GM18505 (cell line): ENCODE measurements around the gene NUAK2.
A peak's percentile ranks its signal among the peaks of the same experiment; 100 is the strongest.
"Not testable (repeated sequence)": the region's sequence is repeated elsewhere in the genome, so short reads cannot be mapped to it uniquely, and the experiment has no call there.

ENCODE experiments used
- ATAC-seq: cut with Tn5 transposase; IDR thresholded peaks from one replicate; pipeline ENCODE4 v1.9.1; 2021; ENCODE audit not compliant: unreplicated experiment
- POLR2A ChIP-seq: IDR thresholded peaks from 4 replicates; pipeline ENCODE4 v1.6.1; 2011; ENCODE audit warnings: borderline replicate concordance; ENCODE audit not compliant: insufficient read depth, insufficient read length; ENCODE audit errors: extremely low read depth

NUAK2 gene

DNA sequence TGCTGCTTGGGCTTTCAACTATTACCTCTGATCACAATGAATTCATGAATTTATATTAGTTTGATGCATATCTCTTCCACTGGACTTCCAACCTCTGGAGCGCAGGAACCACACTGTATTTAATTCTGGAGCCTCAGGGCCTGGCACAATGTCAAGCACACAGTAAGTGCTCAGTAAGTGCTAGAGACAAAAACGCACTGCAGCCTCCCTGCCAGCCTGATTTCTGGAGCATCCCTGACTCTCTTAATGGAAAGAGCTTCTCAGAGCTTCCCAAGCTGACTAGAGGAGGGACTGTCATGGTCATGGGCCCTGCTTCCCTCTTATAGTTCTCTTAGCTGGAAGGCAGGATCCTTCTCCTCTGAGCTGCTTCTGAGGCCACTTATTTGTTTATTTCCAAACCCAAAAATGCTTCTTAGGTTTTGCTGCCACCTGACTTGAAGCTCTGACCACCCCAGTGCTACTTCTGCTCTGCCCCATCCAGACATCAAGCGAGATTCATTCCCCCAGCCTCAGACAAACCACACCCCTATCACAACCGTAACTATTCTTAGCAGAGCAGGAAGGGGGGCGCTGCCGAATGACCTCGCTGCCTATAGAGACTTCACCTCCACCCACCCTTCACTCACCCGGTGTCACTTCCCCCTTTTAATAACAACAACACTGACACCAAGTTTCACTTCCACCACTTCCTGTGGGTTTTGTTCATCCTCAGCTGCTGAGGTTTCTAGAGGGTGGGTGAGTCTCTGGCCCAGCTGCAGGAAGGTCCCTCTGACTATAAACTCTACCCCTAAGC lies 33.6 kb downstream of the NUAK2 start:
- peak; percentile 76 for ATAC-seq
- TF ChIP-seq POLR2A: peak; percentile 47

DNA sequence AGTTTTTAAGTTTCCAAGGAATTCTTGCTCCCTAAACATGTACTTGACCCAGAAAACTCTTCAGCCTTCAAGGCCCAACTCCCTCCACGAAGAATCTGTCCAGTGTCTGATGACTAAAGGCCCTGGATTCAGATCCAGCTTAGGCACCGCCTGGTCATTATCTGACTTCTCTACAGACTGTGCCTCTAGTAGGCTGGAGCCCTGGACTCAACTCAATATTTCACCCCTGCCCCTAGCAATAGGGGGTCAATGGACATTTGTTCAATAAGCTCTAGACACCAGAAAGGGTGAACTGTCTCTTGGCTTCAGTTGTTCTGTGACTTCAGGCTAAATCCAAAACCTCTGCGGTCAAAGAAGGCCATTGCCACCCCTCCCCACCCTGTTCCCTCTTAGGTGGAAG lies 34.5 kb downstream of the NUAK2 start:
- no peak for TF ChIP-seq POLR2A
- no peak for ATAC-seq

DNA sequence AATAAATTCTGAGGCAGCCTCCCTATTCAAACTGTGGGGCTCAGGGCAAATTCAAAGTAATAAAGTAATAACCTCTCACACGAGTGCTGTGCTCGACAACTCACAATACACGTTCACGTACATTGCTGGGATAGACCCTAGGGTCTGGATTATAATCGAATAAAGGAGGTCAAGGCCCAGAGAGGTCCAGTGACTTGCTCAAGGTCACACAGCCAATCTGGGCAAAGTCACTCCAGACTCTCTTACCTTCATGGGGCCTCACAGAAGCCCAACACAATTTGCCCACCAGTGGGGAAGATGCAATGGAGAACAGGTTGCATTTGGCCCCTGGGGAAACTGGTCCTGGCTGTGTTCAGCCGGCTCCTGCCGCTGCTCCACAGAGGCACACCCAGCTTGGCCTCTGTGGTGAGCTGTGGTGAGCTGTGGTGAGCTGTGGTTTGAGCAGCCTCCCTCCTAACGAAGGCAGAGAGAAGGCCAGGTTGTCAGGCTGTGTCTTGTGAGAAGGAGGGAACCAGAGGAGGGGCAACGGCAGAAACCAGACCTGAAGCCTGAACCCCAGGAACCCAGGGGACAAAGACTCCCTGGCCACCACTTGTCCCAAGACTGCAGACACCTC lies 35.1 kb downstream of the NUAK2 start:
- peak; percentile 25 for ATAC-seq

DNA sequence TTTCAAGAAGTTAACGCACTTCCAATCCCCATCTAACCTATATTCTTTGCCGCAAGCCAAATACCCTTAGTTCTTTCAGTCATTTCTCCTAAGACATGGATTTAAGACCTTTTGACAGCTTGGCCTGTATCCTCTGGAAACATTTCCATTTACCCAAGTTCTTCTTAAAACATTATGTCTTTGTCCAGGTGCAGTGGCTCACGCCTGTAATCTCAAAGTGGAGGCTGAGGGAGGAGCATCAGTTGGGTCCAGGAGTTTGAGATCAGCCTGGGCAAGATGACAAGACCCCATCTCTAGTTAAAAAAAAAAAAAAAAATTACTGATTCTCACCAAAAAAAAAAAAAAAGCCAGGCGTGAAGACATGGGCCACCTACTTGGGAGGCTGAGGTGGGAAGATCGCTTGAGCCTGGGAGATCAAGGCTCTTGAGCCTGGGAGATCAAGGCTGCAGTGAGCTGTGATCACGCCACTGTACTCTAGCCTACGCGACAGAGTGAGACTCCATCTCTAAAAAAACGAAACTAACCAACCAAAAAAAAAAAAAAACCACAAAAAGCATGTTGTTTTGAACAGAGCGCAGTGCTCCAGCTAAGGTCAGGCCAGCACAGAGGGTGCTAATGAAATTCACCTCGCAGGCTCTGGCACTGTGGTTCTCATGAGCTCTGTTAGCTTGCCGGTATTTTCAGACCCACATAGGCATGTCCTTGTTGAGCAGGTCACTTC lies 36.0 kb downstream of the NUAK2 start:
- TF ChIP-seq POLR2A: peak; percentile 48
- ATAC-seq: no peak

More for the DNA sequence above, 35.1 kb downstream of the NUAK2 start:
- TF ChIP-seq POLR2A: peak; percentile 35

DNA sequence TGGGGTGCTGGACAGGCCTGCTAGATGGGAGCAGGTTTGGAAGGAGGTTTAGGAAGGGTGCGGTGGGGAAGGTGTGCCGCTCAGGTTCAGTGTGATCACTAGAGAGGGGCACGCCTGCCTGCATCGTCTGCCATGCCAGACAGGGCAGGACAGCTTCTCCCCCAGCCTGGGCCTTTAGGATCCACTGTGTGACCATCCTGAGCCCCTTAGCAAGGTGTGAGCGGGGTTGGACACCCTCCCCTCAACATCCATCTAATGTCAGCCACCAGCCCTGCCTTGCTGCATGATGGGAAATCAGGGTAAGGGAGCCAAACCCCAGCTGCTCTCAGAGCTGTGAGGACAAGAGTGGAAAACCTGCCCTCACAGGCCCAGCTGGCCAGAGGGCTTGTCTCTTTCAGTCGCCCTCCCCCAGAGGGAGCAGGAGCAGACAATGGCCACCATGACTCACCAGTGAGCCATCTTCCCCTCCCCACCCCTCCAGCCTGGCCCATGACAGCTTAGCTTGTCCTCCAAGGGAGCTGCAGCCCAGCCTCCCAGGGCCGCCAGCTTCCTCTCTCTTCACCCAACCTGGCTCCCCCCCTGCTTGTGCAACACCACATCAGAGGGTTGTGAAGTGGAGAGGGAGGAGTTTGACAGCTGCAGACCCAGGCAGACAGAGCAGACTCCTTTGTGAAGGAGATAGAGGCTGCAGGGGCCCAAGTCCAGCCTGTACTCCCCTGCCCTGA lies 37.0 kb downstream of the NUAK2 start:
- no peak for ATAC-seq
- TF ChIP-seq POLR2A: peak; percentile 53

DNA sequence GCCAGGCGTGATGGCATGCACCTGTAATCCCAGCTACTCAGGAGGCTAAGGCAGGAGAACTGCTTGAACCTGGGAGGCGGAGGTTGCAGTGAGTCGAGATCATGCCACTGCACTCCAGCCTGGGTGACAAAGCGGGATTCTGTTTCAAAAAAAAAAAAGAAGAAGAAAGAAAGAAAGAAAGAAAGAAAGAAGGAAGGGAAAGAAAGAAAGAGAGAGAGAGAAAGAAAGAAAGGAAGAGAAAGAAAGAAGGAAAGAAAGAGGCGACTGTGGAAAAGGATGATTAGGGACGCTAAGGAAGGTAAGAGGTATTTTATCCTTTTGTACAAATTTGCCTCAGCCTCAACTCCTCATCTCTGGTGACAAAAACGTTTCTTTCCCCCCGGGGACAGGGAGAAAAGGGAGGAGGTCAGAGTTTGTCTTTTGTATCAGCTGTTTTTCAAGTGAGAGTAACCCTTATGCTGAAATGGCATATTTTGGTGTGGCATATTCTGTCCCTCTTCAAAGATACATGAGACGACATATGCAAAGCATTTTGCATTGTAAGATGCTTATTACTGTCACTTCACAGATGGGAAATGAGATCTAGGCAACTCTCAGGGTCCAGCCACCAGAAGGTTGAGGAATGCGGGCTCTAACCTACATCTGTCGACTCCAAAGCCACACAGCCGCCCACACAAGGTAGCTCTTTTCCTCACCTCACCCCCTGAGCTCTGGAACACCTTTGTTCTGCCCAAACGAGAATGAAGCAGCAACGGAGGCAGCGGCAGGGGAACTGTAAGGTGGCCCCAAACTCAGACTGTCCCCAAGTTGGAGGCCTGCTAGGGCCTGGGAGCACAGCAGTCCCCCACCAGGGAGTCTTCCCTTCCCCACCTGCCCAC lies 38.0 kb downstream of the NUAK2 start:
- ATAC-seq: no peak

DNA sequence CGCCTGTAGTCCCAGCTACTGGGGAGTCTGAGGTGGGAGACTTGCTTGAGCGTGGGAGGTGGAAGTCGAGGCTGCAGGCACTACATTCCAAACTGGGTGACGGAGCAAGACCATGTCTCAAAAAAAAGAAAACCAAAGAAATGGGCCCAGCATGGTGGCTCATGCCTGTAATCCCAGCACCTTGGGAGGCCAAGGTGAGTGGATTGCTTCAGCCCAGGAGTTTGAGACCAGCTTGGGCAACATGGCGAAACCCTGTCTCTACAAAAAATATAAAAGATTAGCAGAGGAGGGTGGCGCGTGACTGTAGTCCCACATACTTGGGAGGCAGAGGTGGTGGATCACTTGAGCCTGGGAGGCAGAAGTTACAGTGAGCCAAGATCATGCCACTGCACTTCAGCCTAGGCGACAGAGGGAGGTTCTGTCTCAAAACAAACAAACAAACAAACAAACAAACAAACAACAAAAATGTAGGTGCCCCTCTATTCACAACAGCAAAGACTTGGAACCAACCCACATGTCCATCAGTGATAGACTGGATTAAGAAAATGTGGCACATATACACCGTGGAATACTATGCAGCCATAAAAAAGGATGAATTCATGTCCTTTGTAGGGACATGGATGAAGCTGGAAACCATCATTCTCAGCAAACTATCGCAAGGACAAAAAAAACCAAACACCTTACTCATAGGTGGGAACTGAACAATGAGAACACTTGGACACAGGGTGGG lies 40.7 kb downstream of the NUAK2 start:
- ATAC-seq: not testable (repeated sequence)

More for the DNA sequence above, 38.0 kb downstream of the NUAK2 start:
- no peak for TF ChIP-seq POLR2A

DNA sequence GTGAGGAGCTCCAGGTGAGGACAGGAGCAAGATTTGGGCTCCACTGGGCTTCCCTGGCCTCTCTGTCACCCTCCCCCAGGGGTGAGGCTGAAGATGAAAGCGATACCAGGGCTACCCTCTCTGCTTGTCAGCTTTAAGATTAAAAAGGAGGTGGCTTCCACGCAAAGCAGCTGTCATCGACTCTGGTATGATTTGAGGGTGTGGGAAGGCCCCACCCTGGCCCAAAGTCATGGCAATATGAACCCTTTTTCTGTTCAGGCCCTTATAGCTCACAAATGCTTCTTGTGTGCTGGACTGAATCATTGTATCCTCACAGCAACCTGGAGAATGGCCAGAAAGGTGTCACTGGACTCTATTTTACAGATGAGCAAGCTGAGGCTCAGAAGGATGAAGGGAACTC lies 41.6 kb downstream of the NUAK2 start:
- TF ChIP-seq POLR2A: no peak
- no peak for ATAC-seq

DNA sequence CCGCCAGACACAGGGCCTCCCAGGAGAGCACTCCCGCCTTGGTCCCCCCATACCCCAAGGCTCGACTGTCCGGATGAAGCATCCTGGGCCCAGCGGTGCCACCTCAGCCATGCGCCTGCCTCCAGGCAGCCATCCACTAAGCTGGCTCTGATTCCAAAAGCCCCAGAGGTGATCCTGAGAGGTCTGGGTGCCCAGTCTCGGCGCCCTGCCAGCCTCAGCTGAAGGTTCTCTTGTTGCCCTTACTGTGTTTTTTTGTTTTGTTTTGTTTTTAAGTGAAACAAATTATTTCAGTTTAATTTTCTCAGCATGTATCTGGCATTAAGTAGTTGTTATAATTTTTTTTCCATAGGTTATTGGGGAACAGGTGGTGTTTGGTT lies 44.9 kb downstream of the NUAK2 start:
- TF ChIP-seq POLR2A: no peak
- ATAC-seq: no peak

DNA sequence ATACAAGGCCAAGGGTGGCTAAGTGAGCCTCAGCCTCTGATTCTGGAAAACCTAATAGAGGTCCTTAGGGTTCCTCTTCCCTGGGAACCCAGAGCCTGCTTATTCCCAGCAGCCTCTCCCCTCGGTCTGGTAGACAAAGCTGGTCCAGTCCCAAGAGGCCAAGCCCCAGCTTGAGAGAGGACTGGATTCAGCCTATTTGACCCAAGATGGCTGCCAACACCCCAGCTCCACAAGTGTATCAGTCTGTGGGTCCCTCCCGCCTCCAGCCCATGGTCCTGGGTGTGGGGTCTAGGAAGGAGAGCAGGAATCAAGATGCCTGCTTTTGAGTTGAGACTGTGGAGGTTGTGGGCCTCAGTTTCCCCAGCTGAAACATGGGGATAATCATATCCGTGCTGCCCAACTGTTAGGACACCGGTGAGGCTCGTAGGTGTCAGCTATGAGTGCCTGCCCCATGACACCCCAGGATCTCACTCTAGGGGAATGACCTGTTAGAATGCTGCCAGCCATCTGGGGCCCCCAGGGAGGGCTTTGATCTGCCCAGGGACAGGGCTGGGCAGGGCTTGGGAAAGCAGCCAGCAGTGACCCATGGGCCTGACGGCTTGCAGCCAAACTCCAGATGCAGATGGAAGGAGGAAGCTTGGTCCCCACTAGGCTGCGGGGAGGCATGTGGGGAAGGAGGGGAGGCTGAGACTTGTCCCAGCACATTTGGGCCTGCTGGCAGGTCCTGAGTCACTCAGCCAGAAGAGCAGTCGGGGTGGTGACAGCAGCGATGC lies 45.4 kb downstream of the NUAK2 start:
- TF ChIP-seq POLR2A: no peak
- no peak for ATAC-seq

DNA sequence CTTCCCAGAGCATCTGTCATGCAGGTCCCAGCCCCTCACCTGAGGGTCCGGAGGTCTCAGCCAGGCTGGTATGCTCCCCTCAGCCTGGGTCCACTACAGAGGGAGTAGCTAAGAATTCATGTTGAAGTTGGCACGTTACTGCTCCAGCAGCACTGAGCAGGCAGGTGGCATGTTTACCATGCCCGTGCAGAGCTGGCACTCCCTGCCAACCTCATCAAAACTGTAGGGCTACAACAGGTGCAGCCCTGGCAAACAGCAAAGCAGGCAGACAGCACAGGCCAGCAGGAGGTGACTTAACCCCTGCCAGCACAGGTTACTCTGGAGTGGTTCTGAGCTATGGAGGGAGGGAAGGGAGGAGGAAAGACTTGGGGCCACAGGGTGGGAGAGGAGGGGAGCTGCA lies 46.4 kb downstream of the NUAK2 start:
- TF ChIP-seq POLR2A: no peak
- no peak for ATAC-seq
